Heart right ventricle (tissue), 16 donors: ENCODE results near the gene MICAL1. TPM values are rescaled to one million over a fixed set of nuclear protein-coding genes. Genes with fewer than 3 reads are reported as not detected.

Experiments used
- ATAC-seq, 8 donors: fragments of 200-7000 bp; cut with Tn5 transposase; one replicate each; pipeline ENCODE4 v1.9.1; 2020; ENCODE audit warnings: mild to moderate bottlenecking in 8 of 8, moderate library complexity in 8 of 8, moderate number of reproducible peaks in 1 of 8
- DNase-seq, 2 donors: peaks; one replicate each; pipeline ENCODE4 v3.0.0-alpha.2; 2020
- H3K27ac ChIP-seq, 10 donors: fragments of 200-600 bp; sonication (generic) in 2 of 10; one replicate each; pipeline versions ENCODE4 v1.5.0 to v1.8.0; 2020 to 2022; ENCODE audit warnings: mild to moderate bottlenecking in 3 of 10
- H3K27me3 ChIP-seq, 7 donors: fragments of 200-600 bp; one replicate each; pipeline ENCODE4 v1.8.0; 2021 to 2022; ENCODE audit warnings: mild to moderate bottlenecking in 2 of 7
- H3K36me3 ChIP-seq, 9 donors: fragments of 200-600 bp; sonication (generic) in 1 of 9; one replicate each; pipeline versions ENCODE4 v1.5.0 to v1.8.0; 2020 to 2022; ENCODE audit warnings: mild to moderate bottlenecking in 2 of 9
- H3K4me1 ChIP-seq, 9 donors: fragments of 200-600 bp; sonication (generic) in 1 of 9; one replicate each; pipeline versions ENCODE4 v1.5.0 to v1.8.0; 2020 to 2022; ENCODE audit warnings: mild to moderate bottlenecking in 4 of 9
- H3K4me3 ChIP-seq, 10 donors: fragments of 200-600 bp; sonication (generic) in 2 of 10; one replicate each; pipeline versions ENCODE4 v1.5.0 to v1.8.0; 2020 to 2022; ENCODE audit warnings: mild to moderate bottlenecking in 7 of 10, moderate library complexity in 2 of 10
- H3K9me3 ChIP-seq, 11 donors: fragments of 200-600 bp in 10 of 11; sonication (generic) in 2 of 11; one replicate each; pipeline versions ENCODE4 v1.5.0 to v1.8.0; 2013 to 2022; ENCODE audit warnings: mild to moderate bottlenecking in 2 of 11, control low read depth in 1 of 11, moderate library complexity in 1 of 11
- CTCF ChIP-seq, 9 donors: fragments of 200-600 bp; sonication (generic) in 2 of 9; IDR thresholded peaks; one replicate each; pipeline versions ENCODE4 v1.5.0 to v1.8.0; 2021 to 2022; ENCODE audit warnings: antibody characterized with exemption in 9 of 9, mild to moderate bottlenecking in 5 of 9, moderate library complexity in 1 of 9
- WGBS, 2 donors: extraction: QIAGEN DNeasy Blood & Tissue Kit; methylation state at CpG; one replicate each; pipeline ENCODE4 v1.1.7; 2013; ENCODE audit warnings: inconsistent platforms in 1 of 2; 5-methylcytosine and 5-hydroxymethylcytosine counted together
- intact Hi-C, 10 donors: fragments of 100-400 bp; cut with DNase I; formaldehyde crosslinking; loops; one replicate each; pipeline versions ENCODE4 v1.11.1 to v1.14.2; 2022
- polyA plus RNA-seq, 2 donors: library from polyadenylated mRNA; stranded (reverse); fragments of 200-250 nt; gene quantifications; one replicate each; pipeline ENCODE4 v1.2.3, GENCODE V29; 2013
- total RNA-seq, 10 donors: library from RNA; stranded (reverse); fragmentation: NEBNext Ultra II Directional in 3 of 10; extraction: Animal tissue kit (Norgen Biotek cat#: 25700) in 3 of 10; gene quantifications; one replicate each; pipeline versions ENCODE4 v1.2.1 to v1.2.4, GENCODE V29; 2021 to 2023
- donor health status: Arrhythmogenic right ventricular cardiomyopathy.
- donor health status: ischemic (EF 13 %, LVEDD 7.1; RV severe dilation, severe dysfunction).
- donor health status: healthy with polysubstance abuse.
- donor health status: DM: no; HTN: yes; CAD: no.
- donor health status: DM: no; HTN: no; CAD: no.
- donor health status: ischemic (EF 25% LVEDD 6.9; RV normal size, moderate dysfunction).
- donor health status: ischemic (EF 25% LVEDD 5.7; RV mildly dilated, moderate dysfunction).
- donor health status: healthy.
- donor health status: DM: yes; HTN: yes; CAD: no.
- donor health status: Ischemic cardiomyopathy.
- donor health status: ischemic (EF 35%, LVEDD 5.7; RV mildly dilated, moderate dysfunction).
- donor health status: nonischemic (EF 11% LVEDD 7.7; RV severe dilation, severe dysfunction).
- donor health status: DM: yes; HTN: yes; CAD: no.
- donor health status: PGD.
- donor health status: ischemic (EF 29% LVEDD 5.4; RV normal size, mild dysfunction).
- donor health status: nonischemic (EF 23%, LVEDD 6.1; RV moderate dilation, normal function).

Gene MICAL1
- total and polyA plus RNA-seq, 12 donors, result 2.4 to 24.0 (median 5.6) TPM

DNA sequence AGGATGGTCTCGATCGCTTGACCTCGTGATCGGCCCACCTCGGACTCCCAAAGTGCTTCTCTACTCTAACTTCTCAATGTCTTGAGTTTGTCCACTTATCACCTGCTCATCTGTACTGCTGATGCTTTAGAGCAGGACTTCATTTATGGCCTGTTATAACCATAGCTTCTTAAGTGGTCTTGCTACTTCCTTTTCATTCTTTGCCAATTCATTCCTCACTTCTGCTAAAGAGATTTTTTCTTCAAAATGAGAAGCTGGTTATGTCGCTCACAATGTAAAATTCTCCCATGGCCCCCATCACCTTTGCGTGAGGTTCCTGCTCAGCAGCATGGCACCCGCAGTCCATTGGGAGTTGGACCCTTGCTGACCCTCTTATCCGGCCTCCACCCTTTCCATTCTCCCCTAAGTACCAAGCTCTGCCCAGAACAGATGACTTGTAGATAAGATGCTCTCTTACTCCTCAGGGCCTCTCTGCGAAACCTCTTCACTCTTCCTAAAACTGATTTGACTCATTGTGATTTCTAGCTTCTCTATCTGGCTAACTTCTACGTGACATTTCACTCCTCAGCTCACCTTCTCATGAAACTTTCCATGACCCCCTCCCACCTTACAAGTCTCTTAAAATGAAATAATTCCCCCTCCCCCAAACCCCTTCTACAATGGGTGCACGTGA lies 59.4 kb downstream of the MICAL1 start:
- peaks cover 0 to 6% (median under 1%) of the 10 kb centered on the region in 9 donors for H3K4me1 ChIP-seq
- no peak overlapping the region for H3K27ac ChIP-seq
- TF ChIP-seq CTCF (IDR thresholded peaks at IDR 0.05), result no peak
- intact Hi-C loops, result loop anchor here in 1 of 10 donors (10.0 kb wide), 1 partner anchor 851 kb away; no protein-coding TSS in a partner anchor
- WGBS, 2 donors, result 93 to 95% methylated on average over 12 of the region's 12 CpGs
- DNase-seq (no peak), ATAC-seq (no peak)
- H3K36me3 ChIP-seq, result no peaks in the 10 kb centered on the region
- no peaks in the 10 kb centered on the region for H3K27me3 ChIP-seq
- no peaks in the 10 kb centered on the region for H3K9me3 ChIP-seq
- H3K4me3 ChIP-seq, result no peak overlapping the region

Other genes starting within 250 kb of the MICAL1 start
- gene CD164, start 73.3 kb downstream of the MICAL1 start, total RNA-seq, result 100 to 1,000 TPM; 106 to 180 (median 130) TPM
- 100 to 1,000 TPM in 1 of 2 donors, 10 to 100 TPM in 1; 88.5 to 138 TPM for gene CD164, start 73.3 kb downstream of the MICAL1 start, polyA plus RNA-seq
- gene PPIL6, start 15.1 kb downstream of the MICAL1 start, total RNA-seq, result 1 to 10 TPM; 1.4 to 5.2 (median 3.0) TPM
- 1 to 10 TPM in 1 of 2 donors, under 1 TPM in 1; 0.44 to 2.0 TPM for gene PPIL6, start 15.1 kb downstream of the MICAL1 start, polyA plus RNA-seq
- gene SMPD2, start 15.0 kb downstream of the MICAL1 start, total RNA-seq, result 1 to 10 TPM; 2.1 to 6.4 (median 3.8) TPM
- gene SMPD2, start 15.0 kb downstream of the MICAL1 start, polyA plus RNA-seq, result 1 to 10 TPM; 4.8 to 8.9 TPM
- 1 to 10 TPM; 2.4 to 4.0 (median 3.3) TPM for gene ZBTB24, start 27.4 kb upstream of the MICAL1 start, total RNA-seq
- 1 to 10 TPM; 1.1 to 2.3 TPM for gene ZBTB24, start 27.4 kb upstream of the MICAL1 start, polyA plus RNA-seq
- 10 to 100 TPM in 7 of 10 donors, 1 to 10 TPM in 3; 6.8 to 17.0 (median 10.9) TPM for gene AK9, start 235.4 kb upstream of the MICAL1 start, total RNA-seq
- 10 to 100 TPM in 1 of 2 donors, 1 to 10 TPM in 1; 4.6 to 13.6 TPM for gene AK9, start 235.4 kb upstream of the MICAL1 start, polyA plus RNA-seq
- 10 to 100 TPM in 3 of 10 donors, 1 to 10 TPM in 7; 7.6 to 13.1 (median 9.3) TPM for gene FIG4, start 235.5 kb upstream of the MICAL1 start, total RNA-seq
- 1 to 10 TPM; 5.1 to 6.7 TPM for gene FIG4, start 235.5 kb upstream of the MICAL1 start, polyA plus RNA-seq